Neutrophil (primary cell): ENCODE data around the gene MECR.

Experiments
- H3K27ac ChIP-seq: fragments of 200-600 bp; sonication (generic); 2 replicates; pipeline ENCODE4 v1.5.1; 2016; ENCODE audit warnings: mild to moderate bottlenecking, moderate library complexity
- H3K27me3 ChIP-seq: fragments of 200-600 bp; sonication (generic); 2 replicates; pipeline ENCODE4 v1.6.0; 2016; ENCODE audit warnings: mild to moderate bottlenecking
- H3K36me3 ChIP-seq: fragments of 200-600 bp; sonication (generic); 2 replicates; pipeline ENCODE4 v1.5.1; 2017
- H3K4me1 ChIP-seq, 2 experiments: fragments of 200-600 bp in 1 of 2; sonication (generic) in 1 of 2; 1 replicate in 1 of 2; 2 replicates in 1 of 2; pipeline versions ENCODE4 v1.5.1 to v1.6.1; 2013 to 2016; ENCODE audit warnings: low read depth in 1 of 2, low read length in 1 of 2, mild to moderate bottlenecking in 1 of 2, moderate library complexity in 1 of 2; ENCODE audit not compliant: control insufficient read depth in 1 of 2, insufficient read depth in 1 of 2
- H3K4me3 ChIP-seq, 2 experiments: fragments of 200-600 bp in 1 of 2; sonication (generic) in 1 of 2; 1 replicate in 1 of 2; 2 replicates in 1 of 2; pipeline ENCODE4 v1.5.1; 2013 to 2016; ENCODE audit warnings: low read depth in 1 of 2, low read length in 1 of 2, mild to moderate bottlenecking in 1 of 2, moderate library complexity in 1 of 2
- H3K9me3 ChIP-seq: fragments of 200-600 bp; sonication (generic); 2 replicates; pipeline ENCODE4 v1.5.1; 2016
- CTCF ChIP-seq: fragments of 200-600 bp; sonication (generic); IDR thresholded peaks from 2 replicates; pipeline ENCODE4 v1.5.1; 2016; ENCODE audit warnings: antibody characterized with exemption

Gene MECR

GRCh38 chr1:29217633-29218032 lies 13.1 kb downstream of the MECR start:
- Histone ChIP-seq H3K9me3 (no peaks in the 10 kb centered on the region), H3K4me3 (no peak overlapping the region), H3K27ac (no peak overlapping the region), H3K4me1 (peaks cover 9 to 10% of the 10 kb centered on the region in 2 experiments), H3K36me3 (no peaks in the 10 kb centered on the region), H3K27me3 (no peaks in the 10 kb centered on the region)
- no peak for TF ChIP-seq CTCF

DNA sequence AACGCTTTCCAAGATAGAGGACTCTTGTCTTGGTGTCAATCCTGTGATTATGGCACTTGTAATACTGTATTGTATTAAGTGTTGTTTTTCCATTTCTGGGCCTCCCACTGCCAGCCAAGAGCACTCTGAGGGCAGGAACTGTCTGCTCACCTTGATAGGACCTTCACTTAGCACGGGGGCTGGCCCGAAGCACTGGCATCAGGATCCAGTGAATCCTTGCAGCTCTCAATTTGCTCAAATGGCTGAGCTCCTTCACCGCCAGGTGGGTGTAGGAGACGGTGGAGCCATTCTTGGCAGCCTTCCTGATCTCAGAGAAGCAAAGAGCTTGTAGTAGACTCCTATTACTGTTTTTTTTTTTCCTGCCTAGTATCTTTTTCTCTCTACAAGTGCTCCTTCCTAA lies 17.7 kb downstream of the MECR start:
- Histone ChIP-seq H3K4me1 (peaks cover under 1 to 5% of the 10 kb centered on the region in 2 experiments), H3K27me3 (no peaks in the 10 kb centered on the region), H3K4me3 (no peak overlapping the region), H3K36me3 (no peaks in the 10 kb centered on the region), H3K9me3 (no peaks in the 10 kb centered on the region), H3K27ac (no peak overlapping the region)
- TF ChIP-seq CTCF: no peak

GRCh38 chr1:29211086-29212030 lies 19.4 kb downstream of the MECR start:
- no peaks in the 10 kb centered on the region for H3K4me1 ChIP-seq
- no peaks in the 10 kb centered on the region for H3K9me3 ChIP-seq
- H3K36me3 ChIP-seq: no peaks in the 10 kb centered on the region
- H3K4me3 ChIP-seq: no peak overlapping the region
- H3K27me3 ChIP-seq: no peaks in the 10 kb centered on the region
- TF ChIP-seq CTCF: no peak
- no peak overlapping the region for H3K27ac ChIP-seq

- Histone ChIP-seq H3K27me3 (no peaks in the 10 kb centered on the region), H3K9me3 (no peaks in the 10 kb centered on the region), H3K4me1 (no peaks in the 10 kb centered on the region), H3K4me3 (no peak overlapping the region), H3K27ac (no peak overlapping the region), H3K36me3 (no peaks in the 10 kb centered on the region)
- no peak for TF ChIP-seq CTCF
Observed at GRCh38 chr1:29210278-29211085, 20.3 kb downstream of the MECR start.

GRCh38 chr1:29209173-29209572 lies 21.6 kb downstream of the MECR start:
- H3K27ac ChIP-seq: no peak overlapping the region
- no peak for TF ChIP-seq CTCF
- no peaks in the 10 kb centered on the region for H3K27me3 ChIP-seq
- H3K36me3 ChIP-seq: no peaks in the 10 kb centered on the region
- H3K9me3 ChIP-seq: no peaks in the 10 kb centered on the region
- no peak overlapping the region for H3K4me3 ChIP-seq
- no peaks in the 10 kb centered on the region for H3K4me1 ChIP-seq
